ENCODE measurements around the gene RAET1L. TPM values are rescaled to one million over a fixed set of nuclear protein-coding genes. Genes with fewer than 3 reads are reported as not detected.
"Not testable (repeated sequence)": the region's sequence is repeated elsewhere in the genome, so short reads cannot be mapped to it uniquely, and the experiment has no call there.

The RAET1L gene
- total RNA-seq, 1 donor from 2014 or later: not detected

GRCh38 chr6:150068720-150069648, 43.7 kb upstream of the RAET1L start, which contains the start of gene ULBP3:
TSS of gene ULBP3 (minus strand) at chr6:150069121. CDS start at chr6:150069066, 55 bp downstream.
- no peaks in the 10 kb centered on the region for H3K9me3 Mint-ChIP-seq
- H3K27ac Mint-ChIP-seq (ENCODE audit: unreplicated experiment): peak within 1 kb of the TSS; percentile 75
- peaks cover 20% of the 10 kb centered on the region for H3K36me3 Mint-ChIP-seq (ENCODE audit: low read depth)
- H3K4me1 Mint-ChIP-seq: peaks cover 29% of the 10 kb centered on the region
- H3K27me3 Mint-ChIP-seq (ENCODE audit: low read depth): no peaks in the 10 kb centered on the region
- DNase-seq (ENCODE audit: low read depth, low spot score): peak; percentile 82
- H3K4me3 Mint-ChIP-seq: peak within 1 kb of the TSS; percentile 95
- TF ChIP-seq, protein P1, sequence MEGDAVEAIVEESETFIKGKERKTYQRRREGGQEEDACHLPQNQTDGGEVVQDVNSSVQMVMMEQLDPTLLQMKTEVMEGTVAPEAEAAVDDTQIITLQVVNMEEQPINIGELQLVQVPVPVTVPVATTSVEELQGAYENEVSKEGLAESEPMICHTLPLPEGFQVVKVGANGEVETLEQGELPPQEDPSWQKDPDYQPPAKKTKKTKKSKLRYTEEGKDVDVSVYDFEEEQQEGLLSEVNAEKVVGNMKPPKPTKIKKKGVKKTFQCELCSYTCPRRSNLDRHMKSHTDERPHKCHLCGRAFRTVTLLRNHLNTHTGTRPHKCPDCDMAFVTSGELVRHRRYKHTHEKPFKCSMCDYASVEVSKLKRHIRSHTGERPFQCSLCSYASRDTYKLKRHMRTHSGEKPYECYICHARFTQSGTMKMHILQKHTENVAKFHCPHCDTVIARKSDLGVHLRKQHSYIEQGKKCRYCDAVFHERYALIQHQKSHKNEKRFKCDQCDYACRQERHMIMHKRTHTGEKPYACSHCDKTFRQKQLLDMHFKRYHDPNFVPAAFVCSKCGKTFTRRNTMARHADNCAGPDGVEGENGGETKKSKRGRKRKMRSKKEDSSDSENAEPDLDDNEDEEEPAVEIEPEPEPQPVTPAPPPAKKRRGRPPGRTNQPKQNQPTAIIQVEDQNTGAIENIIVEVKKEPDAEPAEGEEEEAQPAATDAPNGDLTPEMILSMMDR (conservative IDR thresholded peaks at IDR 0.05): peak; percentile 67

DNA sequence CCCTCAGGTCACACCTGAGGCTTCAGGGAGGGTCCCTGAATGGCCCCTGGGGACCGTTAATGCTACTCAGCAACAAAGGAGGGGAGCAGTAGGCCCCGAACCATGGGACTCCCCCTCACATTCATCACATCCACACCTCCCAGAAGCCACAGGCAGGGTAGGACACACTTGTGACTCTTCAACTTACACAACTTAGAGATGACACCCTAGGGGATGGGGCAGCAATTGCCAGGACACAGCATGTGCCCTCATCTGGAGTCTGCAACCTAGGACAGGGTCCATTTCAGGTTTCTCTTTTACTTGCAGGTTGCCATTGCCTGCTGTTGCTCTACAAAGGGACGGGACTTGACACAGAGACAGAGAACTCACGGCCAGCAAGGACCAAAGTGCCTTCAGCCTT, 42.8 kb upstream of the RAET1L start:
- Mint-ChIP-seq H3K27me3 (ENCODE audit: low read depth) (no peaks in the 10 kb centered on the region), H3K4me3 (peak overlapping the region; percentile 95), H3K27ac (ENCODE audit: unreplicated experiment) (no peak overlapping the region), H3K9me3 (no peaks in the 10 kb centered on the region), H3K36me3 (ENCODE audit: low read depth) (peaks cover 25% of the 10 kb centered on the region), H3K4me1 (peaks cover 29% of the 10 kb centered on the region)
- TF ChIP-seq, protein P1 (conservative IDR thresholded peaks at IDR 0.05): no peak
- no peak for DNase-seq (ENCODE audit: low read depth, low spot score)

GRCh38 chr6:150065083-150065482, 39.8 kb upstream of the RAET1L start:
- H3K27me3 Mint-ChIP-seq (ENCODE audit: low read depth): no peaks in the 10 kb centered on the region
- no peak overlapping the region for H3K4me3 Mint-ChIP-seq
- peaks cover 38% of the 10 kb centered on the region for H3K36me3 Mint-ChIP-seq (ENCODE audit: low read depth)
- no peak for DNase-seq (ENCODE audit: low read depth, low spot score)
- peaks cover 14% of the 10 kb centered on the region for H3K4me1 Mint-ChIP-seq
- peak overlapping the region; percentile 57 for H3K27ac Mint-ChIP-seq (ENCODE audit: unreplicated experiment)
- TF ChIP-seq, protein P1 (conservative IDR thresholded peaks at IDR 0.05): no peak
- H3K9me3 Mint-ChIP-seq: no peaks in the 10 kb centered on the region

- Mint-ChIP-seq H3K36me3 (ENCODE audit: low read depth) (peaks cover 42% of the 10 kb centered on the region), H3K27ac (ENCODE audit: unreplicated experiment) (peak overlapping the region; percentile 59), H3K27me3 (ENCODE audit: low read depth) (no peaks in the 10 kb centered on the region), H3K4me1 (peaks cover 4% of the 10 kb centered on the region), H3K4me3 (no peak overlapping the region), H3K9me3 (no peaks in the 10 kb centered on the region)
- TF ChIP-seq, protein P1 (conservative IDR thresholded peaks at IDR 0.05): no peak
- no peak for DNase-seq (ENCODE audit: low read depth, low spot score)
These were observed 38.3 kb upstream of the RAET1L start for GRCh38 chr6:150063640-150064039.

DNA sequence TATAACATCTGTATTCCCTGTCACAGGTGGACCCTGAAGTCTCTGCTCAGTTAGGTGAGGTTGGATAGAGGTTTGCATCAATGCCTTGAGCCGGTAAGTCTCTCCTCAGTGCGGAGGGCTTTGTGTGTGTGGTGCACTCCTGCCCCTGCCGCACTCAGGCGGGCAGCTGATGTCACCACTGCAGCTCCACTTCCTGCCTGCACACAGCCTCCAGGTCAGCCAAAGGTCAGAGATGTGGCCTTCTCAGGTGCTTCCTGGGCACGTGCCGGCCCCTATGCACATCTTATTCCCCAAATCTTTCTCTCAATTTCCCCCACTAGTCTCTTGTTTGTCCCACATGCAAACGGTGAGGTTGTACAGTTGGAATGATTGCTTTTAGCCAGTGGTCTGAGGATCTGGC, 34.6 kb upstream of the RAET1L start:
- not testable (repeated sequence) for H3K4me1 Mint-ChIP-seq; H3K4me3 Mint-ChIP-seq; H3K9me3 Mint-ChIP-seq; DNase-seq (ENCODE audit: low read depth, low spot score); H3K27ac Mint-ChIP-seq (ENCODE audit: unreplicated experiment)
- peaks cover 12% of the 10 kb centered on the region for H3K27me3 Mint-ChIP-seq (ENCODE audit: low read depth)
- peaks cover 34% of the 10 kb centered on the region for H3K36me3 Mint-ChIP-seq (ENCODE audit: low read depth)

- peaks cover 33% of the 10 kb centered on the region for H3K36me3 Mint-ChIP-seq (ENCODE audit: low read depth)
- no peaks in the 10 kb centered on the region for H3K4me1 Mint-ChIP-seq
- peaks cover 22% of the 10 kb centered on the region for H3K27me3 Mint-ChIP-seq (ENCODE audit: low read depth)
- no peak overlapping the region for H3K4me3 Mint-ChIP-seq
- H3K9me3 Mint-ChIP-seq: peaks cover 14% of the 10 kb centered on the region
- no peak overlapping the region for H3K27ac Mint-ChIP-seq (ENCODE audit: unreplicated experiment)
- DNase-seq (ENCODE audit: low read depth, low spot score): no peak
- TF ChIP-seq, protein P1 (conservative IDR thresholded peaks at IDR 0.05): no peak
These were observed 33.7 kb upstream of the RAET1L start for GRCh38 chr6:150058986-150059385.
